ENCODE measurements around the gene TMEM200A.

DNA sequence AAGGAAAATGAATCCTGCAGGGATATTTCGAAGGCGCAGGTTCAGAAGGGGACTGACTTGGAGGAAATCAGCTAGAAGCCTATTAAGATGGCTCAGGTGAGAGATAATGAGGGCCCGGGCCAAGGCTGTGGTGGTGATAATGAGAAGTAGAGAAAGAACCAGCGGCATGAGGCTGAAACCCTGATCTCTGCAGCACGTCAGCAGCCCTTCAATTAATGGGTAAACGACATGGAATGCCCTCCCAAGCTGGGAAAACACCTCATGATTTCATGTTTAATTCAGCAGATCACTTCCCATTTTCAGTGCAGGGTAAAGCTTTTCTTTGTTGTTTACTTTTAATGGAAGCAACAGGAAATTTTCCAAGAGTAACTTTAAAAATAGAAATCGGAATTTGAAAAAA is 104.9 kb downstream of the TMEM200A start:
- TF ChIP-seq POLR2A (IDR thresholded peaks at IDR 0.05) = no peak
- TF ChIP-seq, protein P1, sequence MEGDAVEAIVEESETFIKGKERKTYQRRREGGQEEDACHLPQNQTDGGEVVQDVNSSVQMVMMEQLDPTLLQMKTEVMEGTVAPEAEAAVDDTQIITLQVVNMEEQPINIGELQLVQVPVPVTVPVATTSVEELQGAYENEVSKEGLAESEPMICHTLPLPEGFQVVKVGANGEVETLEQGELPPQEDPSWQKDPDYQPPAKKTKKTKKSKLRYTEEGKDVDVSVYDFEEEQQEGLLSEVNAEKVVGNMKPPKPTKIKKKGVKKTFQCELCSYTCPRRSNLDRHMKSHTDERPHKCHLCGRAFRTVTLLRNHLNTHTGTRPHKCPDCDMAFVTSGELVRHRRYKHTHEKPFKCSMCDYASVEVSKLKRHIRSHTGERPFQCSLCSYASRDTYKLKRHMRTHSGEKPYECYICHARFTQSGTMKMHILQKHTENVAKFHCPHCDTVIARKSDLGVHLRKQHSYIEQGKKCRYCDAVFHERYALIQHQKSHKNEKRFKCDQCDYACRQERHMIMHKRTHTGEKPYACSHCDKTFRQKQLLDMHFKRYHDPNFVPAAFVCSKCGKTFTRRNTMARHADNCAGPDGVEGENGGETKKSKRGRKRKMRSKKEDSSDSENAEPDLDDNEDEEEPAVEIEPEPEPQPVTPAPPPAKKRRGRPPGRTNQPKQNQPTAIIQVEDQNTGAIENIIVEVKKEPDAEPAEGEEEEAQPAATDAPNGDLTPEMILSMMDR (IDR thresholded peaks at IDR 0.05) = no peak
